Activated CD4-positive, alpha-beta T cell treated with anti-CD3 and anti-CD28 coated beads for 24 hours (primary cell): ENCODE data around the gene PRKN.
"Not testable (repeated sequence)": the region's sequence is repeated elsewhere in the genome, so short reads cannot be mapped to it uniquely, and the experiment has no call there.

ENCODE experiments used
- DNase-seq, 2 donors: peaks; one replicate each; pipeline ENCODE4 v3.0.0-alpha.2; 2020; ENCODE audit warnings: low read depth in 2 of 2

Gene PRKN

DNA sequence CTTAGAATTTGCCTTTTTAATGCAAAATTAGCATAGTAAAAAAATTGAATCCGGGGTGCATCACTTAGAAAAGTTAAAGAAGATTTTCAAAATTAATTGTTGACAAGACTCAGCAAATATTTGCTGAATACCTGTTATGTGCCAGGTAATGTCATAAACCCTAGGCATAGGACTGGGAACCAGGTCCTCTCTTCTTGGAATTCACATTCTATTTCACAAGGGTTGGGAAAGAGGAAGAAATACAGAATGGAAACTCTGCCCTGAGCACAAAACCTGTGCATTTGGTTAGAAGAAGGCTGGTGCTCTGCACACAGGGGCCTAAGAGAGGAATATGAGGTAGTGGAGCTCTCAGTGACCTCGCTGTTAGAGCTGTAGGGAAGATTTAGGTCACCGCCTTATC lies 879.9 kb downstream of the PRKN start:
- DNase-seq: no peak

DNA sequence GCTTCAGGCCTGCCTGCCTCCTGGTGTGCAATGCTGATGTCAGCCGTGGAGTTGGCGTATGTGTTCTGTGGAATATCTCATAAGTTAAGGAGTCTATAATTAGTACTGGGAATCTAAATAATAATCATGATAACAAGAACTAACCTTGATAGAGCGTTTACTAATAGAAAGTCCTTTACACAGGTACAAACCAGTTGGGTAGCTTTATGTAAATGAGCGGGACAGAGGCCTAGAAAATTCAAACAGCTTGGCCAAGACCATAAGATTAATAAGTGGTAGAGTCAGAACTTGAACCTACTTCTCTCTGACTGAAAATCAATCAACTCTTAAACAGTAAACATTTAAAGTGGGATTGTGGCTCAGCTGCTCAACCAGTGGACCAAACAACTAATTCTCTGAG lies 882.8 kb downstream of the PRKN start:
- no peak for DNase-seq

DNA sequence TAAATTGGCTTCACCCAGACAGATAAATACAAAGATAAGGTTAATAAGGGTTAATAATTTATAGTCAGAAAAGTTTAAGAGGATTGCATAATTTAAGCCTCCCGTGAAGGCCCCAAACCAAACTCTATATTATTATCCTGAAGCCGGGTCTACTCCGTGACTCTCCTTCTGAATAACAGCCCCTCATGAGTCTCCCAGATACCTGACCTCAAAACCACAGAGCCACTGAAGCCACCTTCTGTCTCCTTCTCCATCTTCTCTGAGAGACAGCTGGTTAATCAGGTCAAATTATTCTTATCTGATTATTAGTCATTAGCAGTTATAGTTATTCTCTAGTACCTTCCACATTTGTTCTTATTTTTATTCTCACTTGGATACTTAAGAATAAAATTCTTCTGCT lies 884.5 kb downstream of the PRKN start:
- DNase-seq: no peak

DNA sequence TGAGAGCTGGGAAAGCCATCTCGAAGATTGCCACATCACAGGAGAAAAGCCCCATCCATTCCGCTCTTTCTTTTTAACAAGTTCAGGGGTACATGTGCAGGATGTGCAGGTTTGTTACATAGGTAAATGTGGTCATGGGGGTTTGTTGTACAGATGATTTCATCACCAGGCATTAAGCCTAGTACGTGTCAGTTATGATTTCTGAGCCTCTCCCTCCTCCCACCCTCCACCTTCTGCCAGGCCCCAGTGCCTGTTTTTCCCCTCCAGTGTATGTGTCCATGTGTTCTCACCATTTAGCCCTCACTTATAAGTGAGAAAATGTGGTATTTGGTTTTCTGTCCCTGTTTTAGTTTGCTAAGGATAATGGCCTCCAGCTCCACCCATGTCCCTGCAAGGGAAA lies 887.2 kb downstream of the PRKN start:
- no peak for DNase-seq

DNA sequence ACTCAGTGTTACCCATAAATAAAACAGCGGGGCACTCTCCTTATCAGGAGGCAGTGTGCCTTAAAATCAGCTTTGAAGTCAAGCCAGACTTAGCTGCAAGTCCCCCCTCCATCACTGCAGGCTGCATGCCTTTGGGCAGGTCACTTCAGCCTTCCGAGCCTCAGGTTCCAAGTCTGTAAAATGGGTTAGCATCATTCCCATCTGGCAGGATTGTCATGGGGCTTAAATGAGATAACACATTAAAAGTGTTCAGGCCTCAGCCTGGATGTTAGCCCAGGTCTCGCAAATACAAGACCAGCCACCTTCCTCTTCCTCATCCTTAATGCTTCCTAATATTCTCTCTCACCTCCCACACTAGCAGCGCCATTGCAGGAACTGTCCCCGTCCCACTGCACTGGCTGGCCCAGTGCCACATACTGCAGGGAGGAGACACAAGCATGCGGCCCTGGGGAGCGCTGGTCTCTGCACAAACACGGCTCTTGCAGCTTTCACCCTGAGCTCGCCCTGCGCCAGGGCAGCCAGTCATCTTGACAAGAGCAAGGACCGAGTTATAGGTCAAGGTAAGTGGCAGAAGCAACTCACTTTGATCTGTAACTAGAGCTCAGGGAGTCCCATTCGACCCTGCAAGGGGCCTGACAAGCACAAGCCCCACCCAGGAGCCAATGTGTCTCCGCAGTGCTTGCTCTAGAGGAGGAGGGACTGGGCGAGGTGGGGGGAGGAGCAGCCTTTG lies 889.1 kb downstream of the PRKN start:
- no peak for DNase-seq

DNA sequence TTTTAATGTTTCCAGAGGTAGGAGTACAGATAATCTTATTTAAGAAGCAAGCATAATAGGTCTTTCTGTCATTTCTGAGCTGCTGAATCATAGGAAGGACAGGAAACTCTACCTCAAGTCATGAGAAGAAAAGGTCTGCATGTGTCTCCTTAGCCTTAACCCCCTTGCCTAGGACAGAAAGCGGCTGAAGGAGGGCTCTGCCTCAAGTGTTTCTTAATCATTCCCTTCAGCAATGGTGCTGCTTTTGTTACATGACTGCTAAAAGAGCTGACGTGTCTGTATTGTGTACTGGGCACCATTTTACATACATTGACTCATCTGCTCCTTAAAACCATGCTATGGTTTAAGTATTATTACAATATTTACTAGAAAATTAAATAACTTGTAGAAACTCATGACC lies 889.7 kb downstream of the PRKN start:
- DNase-seq: no peak

DNA sequence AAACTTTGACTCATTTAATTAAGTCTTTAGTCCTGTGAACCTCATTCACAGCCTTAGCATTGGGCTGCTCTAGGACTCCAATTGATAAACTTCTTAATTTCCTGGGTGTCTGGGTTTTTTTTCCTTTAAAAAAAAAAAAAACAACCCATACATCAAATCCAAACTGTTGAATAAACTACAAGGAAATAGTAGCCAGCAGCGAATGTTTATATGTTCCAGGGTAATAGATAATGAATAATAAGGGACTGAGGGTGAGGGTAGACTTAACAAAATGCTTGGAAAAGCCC lies 890.2 kb downstream of the PRKN start:
- no peak for DNase-seq

DNA sequence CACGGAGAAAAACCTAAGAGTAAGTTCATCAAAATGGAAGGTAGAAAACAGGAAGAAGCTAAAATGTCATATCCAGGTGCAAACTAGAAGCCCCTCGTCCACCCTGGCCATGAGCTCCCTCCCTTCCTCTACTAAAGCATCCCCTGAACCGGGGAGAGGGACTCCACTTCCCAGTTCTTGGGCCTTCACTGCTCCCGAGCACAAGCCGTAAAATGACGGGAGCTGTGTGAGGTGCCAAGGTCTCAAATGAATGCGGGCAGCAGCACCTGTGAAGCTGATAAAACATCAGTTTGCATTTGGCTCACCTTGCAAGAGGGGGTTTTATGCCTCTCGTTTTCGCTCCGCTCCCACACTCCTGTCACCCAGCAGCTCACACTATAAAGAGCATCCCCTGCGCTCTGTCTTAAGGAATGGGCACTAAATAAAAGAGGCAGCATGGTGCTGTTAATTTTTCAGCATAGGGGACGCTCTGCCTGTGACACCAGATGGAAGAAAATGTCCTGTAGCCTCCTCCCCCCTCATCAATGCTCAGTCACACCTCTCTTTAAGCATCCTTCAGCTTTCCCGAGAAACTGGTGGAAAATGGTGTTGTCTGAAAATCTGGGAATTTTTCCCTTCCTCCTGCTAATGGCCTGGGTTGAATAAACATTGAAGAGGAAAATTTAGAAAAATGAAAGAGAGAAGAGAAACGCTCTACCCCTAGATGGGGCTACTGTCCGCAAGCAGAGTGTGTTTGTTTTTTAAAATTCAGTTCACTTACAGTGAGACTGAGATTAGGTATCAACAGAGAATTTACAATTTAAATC lies 890.7 kb downstream of the PRKN start:
- DNase-seq: no peak

DNA sequence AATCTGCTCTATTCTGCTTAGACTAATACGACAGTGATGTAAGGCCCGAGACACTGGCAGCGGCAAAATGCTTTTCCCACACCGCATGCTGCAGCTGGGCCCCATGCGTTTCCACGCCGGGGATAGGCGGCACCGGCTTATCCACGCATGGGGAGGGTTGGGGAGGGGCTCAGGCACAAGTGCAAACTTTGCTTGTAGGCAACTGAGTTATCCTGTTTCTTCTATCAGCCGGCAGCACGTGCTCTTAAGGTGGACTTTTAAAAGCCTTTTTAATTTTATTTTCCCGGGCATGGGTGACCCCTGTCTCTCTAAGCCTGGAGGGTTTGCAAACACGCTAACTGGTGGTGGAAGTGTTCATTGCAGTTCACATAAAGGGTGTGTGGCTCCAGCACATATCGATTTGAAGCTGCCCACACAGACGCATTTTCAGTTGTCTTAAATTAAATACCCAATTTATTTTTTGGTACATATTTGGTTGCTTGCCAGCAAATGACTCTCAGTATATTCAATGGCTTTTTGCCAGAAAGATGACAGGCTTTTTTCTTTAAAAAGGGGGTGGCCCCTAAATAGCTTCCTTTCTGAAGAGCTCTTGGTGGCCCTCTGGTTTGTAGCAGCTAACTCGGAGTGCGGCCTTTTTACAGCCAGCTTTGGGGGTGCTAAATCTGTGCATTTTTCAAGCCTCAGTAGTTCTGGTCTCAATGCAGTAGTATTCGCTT lies 891.9 kb downstream of the PRKN start:
- no peak for DNase-seq

DNA sequence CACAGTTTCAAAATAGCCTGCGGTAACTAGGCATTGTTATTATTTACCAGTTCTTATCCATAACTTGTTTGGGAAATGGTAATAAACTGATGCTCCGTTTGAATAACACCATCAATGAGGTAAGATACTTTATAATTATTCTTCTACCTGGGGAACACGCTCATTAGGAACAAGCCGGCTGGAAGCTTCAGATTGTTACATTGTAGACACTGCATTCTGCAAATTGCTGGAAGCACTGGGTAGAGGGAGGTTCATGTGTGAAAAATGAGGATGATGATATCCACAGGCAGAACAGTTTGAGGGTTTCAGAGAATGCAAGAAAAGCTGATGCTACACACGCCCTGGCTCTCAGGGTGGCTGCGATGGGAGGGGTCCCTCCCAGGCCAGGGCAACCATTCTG lies 893.1 kb downstream of the PRKN start:
- no peak for DNase-seq

DNA sequence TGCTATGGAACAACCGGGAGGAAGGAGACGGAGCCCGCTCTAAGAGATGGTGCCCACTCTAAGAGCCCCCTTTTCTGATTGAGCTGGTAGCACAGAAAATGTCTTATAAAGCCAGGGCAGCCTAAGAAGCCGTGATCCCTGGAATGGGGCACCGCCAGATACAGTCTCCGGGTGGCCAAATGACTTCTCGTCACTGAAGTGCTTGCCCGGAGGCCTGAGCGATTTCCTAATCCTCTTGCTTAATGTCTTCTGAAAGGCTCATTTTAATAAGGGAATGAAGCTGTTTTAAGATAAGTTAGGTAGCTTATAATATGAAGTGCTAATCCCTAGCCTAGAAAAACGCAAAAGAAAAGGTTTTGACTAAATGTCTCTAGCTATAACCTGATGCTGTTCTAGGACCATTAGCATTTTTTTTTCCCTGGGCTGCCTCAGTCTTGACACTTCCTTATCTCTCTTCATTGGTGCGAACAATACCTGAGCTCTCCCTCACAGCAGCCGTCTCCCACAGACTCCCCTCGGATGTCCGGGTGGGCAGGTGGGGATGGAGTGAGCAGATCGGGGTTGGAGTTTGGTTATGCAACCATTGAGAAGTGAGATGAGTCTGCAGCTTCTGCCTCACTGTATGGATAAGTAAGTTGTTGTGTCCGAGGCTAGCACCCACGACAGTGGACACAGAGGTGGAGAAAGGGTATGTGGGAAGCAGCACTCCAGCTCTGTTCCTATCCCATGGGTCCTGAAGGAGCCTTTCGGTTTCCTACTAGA lies 894.3 kb downstream of the PRKN start:
- DNase-seq: no peak

DNA sequence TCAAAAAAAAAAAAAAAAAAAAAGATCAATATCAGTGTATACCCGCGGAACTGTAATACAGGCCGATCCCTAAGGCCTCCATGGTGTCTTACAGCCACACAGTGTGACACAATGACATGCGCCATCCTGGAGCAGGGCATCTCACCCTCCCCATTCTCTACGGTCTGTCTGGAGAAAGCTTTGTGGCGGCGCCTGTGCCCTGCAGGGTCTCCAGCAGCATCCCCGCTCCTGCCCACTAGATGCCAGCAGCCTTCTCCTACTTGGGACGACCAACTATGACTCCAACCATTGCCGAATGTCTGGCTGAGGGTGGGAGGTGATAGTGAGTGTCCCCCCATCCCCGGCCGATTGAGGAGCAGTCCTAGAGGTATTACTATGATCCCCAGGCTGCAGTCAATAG lies 894.9 kb downstream of the PRKN start:
- DNase-seq: no peak

DNA sequence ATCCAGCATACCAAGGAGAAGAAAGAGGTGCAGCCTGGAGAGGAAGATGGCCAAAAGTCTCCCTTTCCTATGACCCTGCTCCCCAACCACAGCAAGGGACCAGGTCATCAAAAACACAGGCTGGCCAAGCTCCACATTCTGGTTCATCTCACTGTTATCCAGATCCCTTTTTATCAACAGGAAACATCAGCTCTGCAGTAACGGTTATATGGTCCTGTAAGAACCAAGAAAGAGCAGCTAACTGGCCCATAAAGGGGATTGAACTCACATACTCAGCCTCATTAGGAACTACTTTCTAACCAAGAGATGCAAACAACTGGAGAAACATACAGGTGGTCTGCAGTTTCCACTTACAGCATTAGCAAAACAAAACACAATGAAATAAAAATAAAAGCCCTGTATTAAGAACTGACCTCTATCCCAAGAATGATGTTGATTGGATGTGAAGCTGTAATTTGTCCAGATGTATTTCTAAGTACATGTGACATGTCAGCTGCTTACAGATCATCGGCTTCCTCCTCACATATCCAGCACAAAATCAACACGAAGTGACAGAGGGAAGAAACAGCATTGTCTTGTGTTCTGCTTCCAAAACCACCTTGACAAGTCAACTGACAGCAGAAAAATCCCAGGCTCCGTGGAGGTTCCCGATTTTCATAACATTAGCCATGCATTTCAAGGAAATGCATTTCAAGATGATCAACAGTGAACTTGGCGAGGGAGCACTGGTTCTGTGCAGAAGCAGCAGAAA lies 896.5 kb downstream of the PRKN start:
- no peak for DNase-seq

DNA sequence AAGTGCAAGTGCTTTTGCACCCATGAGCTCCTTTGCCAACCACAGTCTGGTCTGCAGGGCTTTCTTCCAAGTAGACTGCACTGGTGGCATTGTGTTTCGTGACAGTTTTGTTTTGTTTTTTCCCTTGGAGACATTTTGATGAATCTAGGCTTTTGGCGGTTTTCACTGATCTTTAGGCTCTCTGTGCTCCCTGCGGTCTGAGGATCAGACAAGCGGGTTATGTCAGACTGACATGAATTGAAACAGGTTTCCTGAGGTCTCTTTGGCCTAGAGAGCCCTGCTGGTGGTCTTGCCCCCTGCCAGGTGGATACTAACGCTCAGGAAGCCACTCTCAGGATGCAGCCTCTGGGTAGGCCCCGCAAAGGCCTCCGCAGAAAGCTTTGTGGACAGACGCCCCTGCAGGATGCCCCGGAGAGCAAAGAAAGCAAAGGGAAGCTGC lies 898.3 kb downstream of the PRKN start:
- no peak for DNase-seq

DNA sequence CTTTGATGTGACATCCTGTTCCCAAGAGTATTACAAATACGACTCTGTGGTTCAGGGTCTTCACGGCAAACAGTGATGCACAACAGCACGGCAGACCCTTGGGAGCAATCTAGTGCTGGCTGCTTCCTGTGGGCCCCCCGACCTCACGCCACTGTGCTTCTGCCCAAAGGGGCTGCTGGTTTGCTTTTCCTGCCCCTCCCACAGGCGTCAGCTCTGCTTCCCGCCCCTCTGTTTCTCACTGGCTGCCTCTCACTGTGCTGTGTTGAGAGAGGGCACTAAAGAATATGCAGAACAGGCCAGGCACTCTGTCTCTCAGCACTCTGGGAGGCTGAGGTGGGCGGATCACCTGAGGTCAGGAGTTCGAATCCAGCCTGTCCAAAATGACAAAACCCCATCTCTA lies 899.2 kb downstream of the PRKN start:
- DNase-seq: no peak

DNA sequence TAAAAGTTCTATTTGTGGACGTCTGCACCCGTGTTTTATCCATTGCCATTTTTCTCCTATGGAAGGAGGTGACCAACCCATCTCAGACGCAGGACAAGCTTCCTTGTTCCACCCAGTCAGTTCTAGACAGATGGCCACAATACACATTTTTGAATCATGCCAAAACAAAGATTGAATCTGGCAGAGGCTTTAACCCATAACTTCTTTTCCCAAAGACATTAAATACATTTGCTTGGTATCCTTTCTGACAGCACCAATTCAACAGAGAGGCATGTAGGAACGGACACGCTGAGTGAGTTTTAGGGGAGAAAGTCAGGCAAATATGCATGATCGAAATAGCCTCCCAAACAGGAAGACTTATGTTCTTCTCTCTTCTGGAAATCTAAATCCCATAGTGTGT lies 901.1 kb downstream of the PRKN start:
- no peak for DNase-seq

DNA sequence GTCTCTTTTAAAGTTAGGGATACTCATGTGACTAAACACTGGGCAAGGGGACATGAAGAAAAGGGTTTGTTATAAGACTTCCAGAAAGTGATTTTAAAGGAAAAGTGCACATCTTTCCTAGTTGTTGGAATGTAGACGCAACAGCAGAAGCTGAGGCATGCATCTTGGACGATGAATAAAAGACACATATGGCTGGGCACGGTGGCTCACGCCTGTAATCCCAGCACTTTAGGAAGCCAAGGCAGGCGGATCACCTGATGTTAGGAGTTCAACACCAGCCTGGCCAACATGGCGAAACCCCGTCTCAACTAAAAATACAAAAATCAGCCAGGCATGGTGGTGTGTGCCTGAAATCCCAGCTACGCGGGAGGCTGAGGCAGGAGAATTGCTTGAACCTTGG lies 905.4 kb downstream of the PRKN start:
- DNase-seq: not testable (repeated sequence)

DNA sequence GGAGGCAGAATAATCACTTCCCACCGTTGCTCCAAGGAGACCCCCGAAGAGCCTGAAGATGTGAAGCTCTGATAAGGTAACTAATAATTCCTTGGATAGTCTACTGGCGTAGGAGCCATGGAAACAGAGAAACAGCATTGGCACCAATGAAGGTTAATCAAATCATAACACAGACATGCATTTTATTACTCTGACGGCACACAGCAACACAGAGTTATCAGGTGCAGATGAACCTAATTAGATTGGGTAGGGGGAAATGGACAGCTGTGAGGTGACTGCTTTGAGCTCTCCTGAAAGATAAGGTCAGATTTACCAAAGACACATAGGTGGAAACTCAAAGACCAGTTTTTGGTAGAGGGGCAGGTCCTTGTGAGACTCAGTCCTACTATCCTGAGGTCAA lies 909.7 kb downstream of the PRKN start:
- DNase-seq: no peak

DNA sequence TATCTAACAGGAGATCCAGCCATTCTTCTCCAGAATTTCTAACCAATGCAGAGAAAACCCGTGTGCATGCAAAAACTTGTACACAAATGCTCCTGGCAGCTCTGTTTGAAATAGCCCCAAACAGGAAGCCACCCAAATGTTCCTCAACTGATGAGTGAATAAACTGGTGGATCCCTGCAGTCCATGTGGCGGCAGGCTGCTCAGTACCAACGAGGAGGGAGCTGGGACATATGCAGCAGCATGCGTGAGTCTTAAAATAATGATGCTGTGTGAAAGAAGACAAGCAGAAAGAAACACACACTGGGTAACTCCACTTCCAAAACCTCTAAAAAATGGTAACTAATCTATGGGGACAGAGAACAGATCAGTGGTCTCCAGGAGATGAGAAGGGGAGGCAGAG lies 911.6 kb downstream of the PRKN start:
- no peak for DNase-seq

DNA sequence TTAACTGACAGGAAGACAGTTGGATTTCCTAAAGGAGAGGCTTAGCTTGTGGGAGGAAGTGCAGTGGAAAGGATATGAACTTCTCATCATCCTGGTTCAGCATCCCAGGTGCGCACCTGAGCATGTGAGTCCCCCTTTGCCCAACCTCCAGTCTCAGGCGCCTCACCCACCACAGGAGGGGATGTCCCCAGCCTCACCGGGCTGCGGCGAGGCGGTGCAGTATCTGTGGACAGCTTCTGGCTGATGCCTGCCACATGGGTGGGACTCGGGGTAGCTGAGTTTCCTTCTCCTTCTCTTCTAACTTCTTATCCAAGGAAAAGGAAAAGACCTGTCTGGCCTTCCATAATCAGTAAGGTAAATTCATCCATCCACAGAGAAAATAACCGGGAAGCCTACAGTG lies 914.4 kb downstream of the PRKN start:
- no peak for DNase-seq

DNA sequence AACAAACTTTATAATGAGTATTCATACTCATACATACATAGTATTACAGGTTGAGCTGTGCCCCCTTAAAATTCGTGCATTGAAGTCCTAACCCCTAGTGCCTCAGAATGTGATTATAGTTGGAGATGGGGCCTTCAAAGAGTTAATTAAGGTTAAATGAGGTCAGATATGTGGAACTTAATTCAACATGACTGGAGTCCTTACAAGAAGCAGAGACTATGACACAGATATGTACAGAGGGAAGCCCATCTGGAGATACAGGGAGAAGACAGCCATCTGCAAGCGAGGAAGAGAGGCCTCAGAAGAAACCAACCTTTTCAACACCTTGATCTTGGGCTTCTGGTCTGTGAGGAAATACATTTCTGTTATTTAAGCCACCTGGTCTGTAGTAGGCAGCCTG lies 917.6 kb downstream of the PRKN start:
- DNase-seq: no peak

DNA sequence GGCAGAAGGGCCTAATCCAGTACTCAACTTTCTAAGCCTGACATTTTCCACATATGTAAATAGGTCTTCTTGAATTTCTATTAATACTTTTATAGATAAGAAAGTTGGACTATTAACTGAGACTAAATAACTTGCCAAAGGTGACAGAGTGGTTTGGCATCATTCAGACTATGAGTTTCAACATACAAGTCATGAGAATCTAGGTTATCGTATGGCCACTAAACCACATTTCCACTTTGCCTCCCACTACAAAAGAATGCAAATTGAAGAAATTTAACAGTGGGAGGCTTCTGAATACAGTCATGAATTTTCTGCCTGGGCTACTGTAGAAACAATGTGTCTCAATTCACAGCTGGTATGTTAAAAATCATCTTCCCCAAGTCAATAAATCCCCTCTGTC lies 922.7 kb downstream of the PRKN start:
- no peak for DNase-seq
